Activated CD4-positive, alpha-beta T cell treated with anti-CD3 and anti-CD28 coated beads, Interleukin-2, amount 10 ng/mL, durations not matched to agents 7 days and 5 days (primary cell): Measurements from ENCODE around the gene SPESP1. TPM values are rescaled to one million over a fixed set of nuclear protein-coding genes. Genes with fewer than 3 reads are reported as not detected.
A peak's percentile ranks its signal among the peaks of the same experiment; 100 is the strongest.

Experiments
- CTCF ChIA-PET: fragments of 350-600 bp; sonication (Branson Sonifier 250); formaldehyde crosslinking; loops from one replicate; lab custom pipeline; 2021; ENCODE audit warnings: antibody characterized with exemption; lab: Charles Lee
- POLR2A ChIA-PET: fragments of 350-600 bp; sonication (Branson Sonifier 250); formaldehyde crosslinking; loops from one replicate; lab custom pipeline; 2021; ENCODE audit warnings: antibody characterized with exemption; lab: Charles Lee
- DNase-seq: peaks from one replicate; pipeline ENCODE4 v3.0.0-alpha.2; 2020
- H3K27ac Mint-ChIP-seq: one replicate; pipeline ENCODE4 v1.8.0; 2021; ENCODE audit warnings: mild to moderate bottlenecking, moderate library complexity, mixed read lengths
- H3K27me3 Mint-ChIP-seq: one replicate; pipeline ENCODE4 v1.8.0; 2021; ENCODE audit warnings: mixed read lengths
- H3K36me3 Mint-ChIP-seq: one replicate; pipeline ENCODE4 v1.8.0; 2021; ENCODE audit warnings: low read depth, mixed read lengths
- H3K4me1 Mint-ChIP-seq: one replicate; pipeline ENCODE4 v1.8.0; 2021; ENCODE audit warnings: mixed read lengths
- H3K4me3 Mint-ChIP-seq: one replicate; pipeline ENCODE4 v1.8.0; 2021; ENCODE audit warnings: mild to moderate bottlenecking, moderate library complexity, mixed read lengths
- H3K9me3 Mint-ChIP-seq: one replicate; pipeline ENCODE4 v1.8.0; 2021; ENCODE audit warnings: mixed read lengths
- total RNA-seq, 2 experiments: library from RNA; stranded (reverse); gene quantifications; one replicate each; pipeline ENCODE4 v1.2.3, GENCODE V29; 2021

SPESP1 gene
- total RNA-seq = under 1 TPM; 0.23 to 0.50 TPM

GRCh38 chr15:68930268-68931022 lies at the start of gene SPESP1:
Gene SPESP1, plus strand, starts transcription at chr15:68930525. Its CDS starts 129 bp downstream, at chr15:68930654.
- no peaks in the 10 kb centered on the region for H3K4me1 Mint-ChIP-seq
- H3K9me3 Mint-ChIP-seq = peaks cover 3% of the 10 kb centered on the region
- ChIA-PET POLR2A (no interaction called here), CTCF (no interaction called here)
- H3K27me3 Mint-ChIP-seq = peaks cover 17% of the 10 kb centered on the region
- DNase-seq = peak; percentile 38
- H3K27ac Mint-ChIP-seq = no peak within 1 kb of the TSS
- no peaks in the 10 kb centered on the region for H3K36me3 Mint-ChIP-seq
- peak within 1 kb of the TSS; percentile 27 for H3K4me3 Mint-ChIP-seq

GRCh38 chr15:68885070-68885469 lies 45.3 kb upstream of the SPESP1 start:
- H3K36me3 Mint-ChIP-seq = no peaks in the 10 kb centered on the region
- ChIA-PET POLR2A (no interaction called here), CTCF (no interaction called here)
- H3K9me3 Mint-ChIP-seq = no peaks in the 10 kb centered on the region
- H3K27ac Mint-ChIP-seq = no peak overlapping the region
- H3K4me1 Mint-ChIP-seq = peaks cover 3% of the 10 kb centered on the region
- H3K27me3 Mint-ChIP-seq = no peaks in the 10 kb centered on the region
- no peak for DNase-seq
- H3K4me3 Mint-ChIP-seq = no peak overlapping the region

GRCh38 chr15:68887120-68887519 lies 43.2 kb upstream of the SPESP1 start:
- ChIA-PET CTCF (no interaction called here), POLR2A (no interaction called here)
- H3K9me3 Mint-ChIP-seq = no peaks in the 10 kb centered on the region
- H3K27me3 Mint-ChIP-seq = peaks cover 5% of the 10 kb centered on the region
- no peak overlapping the region for H3K27ac Mint-ChIP-seq
- H3K36me3 Mint-ChIP-seq = no peaks in the 10 kb centered on the region
- H3K4me3 Mint-ChIP-seq = no peak overlapping the region
- DNase-seq = no peak
- peaks cover 3% of the 10 kb centered on the region for H3K4me1 Mint-ChIP-seq

GRCh38 chr15:68887819-68888218 lies 42.5 kb upstream of the SPESP1 start:
- Mint-ChIP-seq H3K36me3 (no peaks in the 10 kb centered on the region), H3K4me3 (no peak overlapping the region), H3K9me3 (no peaks in the 10 kb centered on the region), H3K4me1 (peaks cover 3% of the 10 kb centered on the region), H3K27me3 (peaks cover 9% of the 10 kb centered on the region), H3K27ac (no peak overlapping the region)
- DNase-seq = no peak
- CTCF ChIA-PET = no interaction called here
- POLR2A ChIA-PET = no interaction called here

- POLR2A ChIA-PET = no interaction called here
- CTCF ChIA-PET = no interaction called here
Observed at GRCh38 chr15:68888419-68888818, 41.9 kb upstream of the SPESP1 start.

GRCh38 chr15:68894208-68894607 lies 36.1 kb upstream of the SPESP1 start:
- Mint-ChIP-seq H3K4me1 (no peaks in the 10 kb centered on the region), H3K4me3 (no peak overlapping the region), H3K36me3 (no peaks in the 10 kb centered on the region), H3K27ac (no peak overlapping the region), H3K27me3 (peaks cover 20% of the 10 kb centered on the region), H3K9me3 (no peaks in the 10 kb centered on the region)
- ChIA-PET CTCF (no interaction called here), POLR2A (no interaction called here)
- no peak for DNase-seq

More at GRCh38 chr15:68888419-68888818, 41.9 kb upstream of the SPESP1 start:
- Mint-ChIP-seq H3K4me3 (peak overlapping the region; percentile 47), H3K36me3 (no peaks in the 10 kb centered on the region), H3K4me1 (peaks cover 3% of the 10 kb centered on the region), H3K27me3 (peaks cover 10% of the 10 kb centered on the region), H3K27ac (no peak overlapping the region), H3K9me3 (no peaks in the 10 kb centered on the region)
- no peak for DNase-seq

GRCh38 chr15:68896178-68896577 lies 34.1 kb upstream of the SPESP1 start:
- peaks cover 20% of the 10 kb centered on the region for H3K27me3 Mint-ChIP-seq
- H3K36me3 Mint-ChIP-seq = no peaks in the 10 kb centered on the region
- no peak overlapping the region for H3K4me3 Mint-ChIP-seq
- no peak for DNase-seq
- no peaks in the 10 kb centered on the region for H3K4me1 Mint-ChIP-seq
- CTCF ChIA-PET = no interaction called here
- H3K9me3 Mint-ChIP-seq = no peaks in the 10 kb centered on the region
- POLR2A ChIA-PET = no interaction called here
- no peak overlapping the region for H3K27ac Mint-ChIP-seq

GRCh38 chr15:68897016-68897415 lies 33.3 kb upstream of the SPESP1 start:
- Mint-ChIP-seq H3K4me1 (no peaks in the 10 kb centered on the region), H3K36me3 (no peaks in the 10 kb centered on the region), H3K27ac (no peak overlapping the region), H3K4me3 (no peak overlapping the region), H3K27me3 (peaks cover 21% of the 10 kb centered on the region), H3K9me3 (no peaks in the 10 kb centered on the region)
- ChIA-PET CTCF (no interaction called here), POLR2A (no interaction called here)
- no peak for DNase-seq

GRCh38 chr15:68900027-68900426 lies 30.3 kb upstream of the SPESP1 start:
- Mint-ChIP-seq H3K9me3 (no peaks in the 10 kb centered on the region), H3K36me3 (no peaks in the 10 kb centered on the region), H3K4me3 (no peak overlapping the region), H3K27ac (no peak overlapping the region), H3K4me1 (no peaks in the 10 kb centered on the region), H3K27me3 (peaks cover 9% of the 10 kb centered on the region)
- ChIA-PET CTCF (no interaction called here), POLR2A (no interaction called here)
- no peak for DNase-seq

GRCh38 chr15:68907396-68907923 lies 22.9 kb upstream of the SPESP1 start:
- DNase-seq = no peak
- Mint-ChIP-seq H3K4me3 (no peak overlapping the region), H3K27ac (no peak overlapping the region), H3K36me3 (no peaks in the 10 kb centered on the region), H3K9me3 (no peaks in the 10 kb centered on the region), H3K4me1 (no peaks in the 10 kb centered on the region), H3K27me3 (peaks cover 24% of the 10 kb centered on the region)
- ChIA-PET CTCF (no interaction called here), POLR2A (no interaction called here)

- peaks cover 28% of the 10 kb centered on the region for H3K27me3 Mint-ChIP-seq
- no peaks in the 10 kb centered on the region for H3K4me1 Mint-ChIP-seq
- H3K9me3 Mint-ChIP-seq = no peaks in the 10 kb centered on the region
- no peak overlapping the region for H3K27ac Mint-ChIP-seq
- H3K36me3 Mint-ChIP-seq = no peaks in the 10 kb centered on the region
- ChIA-PET POLR2A (no interaction called here), CTCF (interaction anchor here (1.0 kb wide), 1 partner anchor 11 kb away, joined by 6 read pairs; no protein-coding TSS in a partner anchor)
- no peak for DNase-seq
- no peak overlapping the region for H3K4me3 Mint-ChIP-seq
Observed at GRCh38 chr15:68909601-68910100, 20.7 kb upstream of the SPESP1 start.

- no peak overlapping the region for H3K4me3 Mint-ChIP-seq
- POLR2A ChIA-PET = no interaction called here
- CTCF ChIA-PET = no interaction called here
Observed at GRCh38 chr15:68910341-68910740, 20.0 kb upstream of the SPESP1 start.

GRCh38 chr15:68910816-68911215 lies 19.5 kb upstream of the SPESP1 start:
- ChIA-PET CTCF (no interaction called here), POLR2A (no interaction called here)
- no peak overlapping the region for H3K27ac Mint-ChIP-seq
- no peak for DNase-seq
- H3K36me3 Mint-ChIP-seq = no peaks in the 10 kb centered on the region
- H3K4me1 Mint-ChIP-seq = no peaks in the 10 kb centered on the region
- H3K4me3 Mint-ChIP-seq = no peak overlapping the region
- peaks cover 33% of the 10 kb centered on the region for H3K27me3 Mint-ChIP-seq
- peaks cover under 1% of the 10 kb centered on the region for H3K9me3 Mint-ChIP-seq

More at GRCh38 chr15:68910341-68910740, 20.0 kb upstream of the SPESP1 start:
- H3K27me3 Mint-ChIP-seq = peaks cover 31% of the 10 kb centered on the region
- no peak overlapping the region for H3K27ac Mint-ChIP-seq
- no peaks in the 10 kb centered on the region for H3K9me3 Mint-ChIP-seq
- H3K4me1 Mint-ChIP-seq = no peaks in the 10 kb centered on the region
- H3K36me3 Mint-ChIP-seq = no peaks in the 10 kb centered on the region
- no peak for DNase-seq
